GM21447 (cell line): ENCODE measurements around the gene GRIN2A.

Source experiments
- ATAC-seq: cut with Tn5 transposase; IDR thresholded peaks from one replicate; pipeline ENCODE4 v1.9.1; 2021; ENCODE audit not compliant: unreplicated experiment

Gene GRIN2A

GRCh38 chr16:10037751-10038150, 144.5 kb downstream of the GRIN2A start:
- ATAC-seq: no peak

DNA sequence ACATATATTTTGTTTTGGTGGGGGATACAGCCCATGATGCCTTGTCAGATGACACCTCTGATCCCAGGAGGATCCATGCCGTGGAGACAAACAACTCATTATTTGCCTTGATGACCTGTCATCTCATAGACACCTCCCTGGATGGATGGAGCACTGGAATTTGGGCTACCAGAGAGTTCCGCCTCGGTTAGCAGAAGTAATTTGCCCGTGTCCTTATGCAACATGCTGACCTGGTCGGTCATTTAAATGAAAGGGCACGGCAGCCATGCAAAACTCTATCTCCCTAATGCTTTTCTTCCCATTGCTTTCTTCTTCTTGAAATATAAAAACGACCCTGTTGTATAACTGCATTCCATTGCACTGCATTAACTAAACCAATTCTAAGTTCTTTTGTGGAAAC, 145.3 kb downstream of the GRIN2A start:
- no peak for ATAC-seq

- no peak for ATAC-seq
Observed at GRCh38 chr16:10033556-10033955, 148.7 kb downstream of the GRIN2A start.

DNA sequence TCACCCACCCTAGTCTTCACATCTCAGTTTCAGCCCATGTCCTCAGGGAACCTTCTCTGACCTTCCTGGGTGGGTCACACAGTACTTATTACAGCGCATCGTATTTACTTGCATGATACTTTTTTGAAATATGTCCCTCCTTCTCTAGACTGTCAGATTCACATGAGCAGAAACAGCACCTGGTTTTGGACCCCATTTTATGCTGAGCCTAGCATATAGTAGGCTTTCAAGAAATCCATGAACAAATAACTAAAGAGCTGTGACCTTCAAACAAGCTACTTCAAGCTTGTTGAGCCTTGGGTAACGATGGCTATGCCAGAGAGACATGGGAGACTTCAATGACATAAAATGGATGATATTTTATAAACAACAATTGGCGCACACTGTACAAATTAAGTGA, 150.3 kb downstream of the GRIN2A start:
- no peak for ATAC-seq

GRCh38 chr16:10031473-10031872, 150.8 kb downstream of the GRIN2A start:
- ATAC-seq: no peak

GRCh38 chr16:10028644-10029043, 153.6 kb downstream of the GRIN2A start:
- ATAC-seq: no peak

- no peak for ATAC-seq
Observed at GRCh38 chr16:10027553-10027952, 154.7 kb downstream of the GRIN2A start.

DNA sequence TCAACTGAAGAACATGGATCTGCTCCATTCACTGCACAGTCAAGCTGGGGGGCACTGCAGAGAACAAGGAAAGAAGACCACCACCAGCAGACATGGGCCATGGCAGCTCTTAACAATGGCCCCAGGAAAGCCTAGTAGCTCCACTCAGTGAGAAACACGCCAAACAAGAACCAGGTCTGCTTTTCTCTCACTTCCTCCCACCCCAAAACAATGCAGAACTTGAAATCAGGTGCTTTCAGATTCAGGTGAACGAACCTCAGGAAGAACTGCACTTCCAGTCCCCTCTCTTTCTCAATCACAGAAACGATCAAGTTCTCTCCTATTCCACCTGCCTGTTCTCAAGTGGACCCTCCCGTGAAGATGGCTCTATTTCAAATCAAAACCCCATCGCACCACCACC, 155.6 kb downstream of the GRIN2A start:
- ATAC-seq: no peak

DNA sequence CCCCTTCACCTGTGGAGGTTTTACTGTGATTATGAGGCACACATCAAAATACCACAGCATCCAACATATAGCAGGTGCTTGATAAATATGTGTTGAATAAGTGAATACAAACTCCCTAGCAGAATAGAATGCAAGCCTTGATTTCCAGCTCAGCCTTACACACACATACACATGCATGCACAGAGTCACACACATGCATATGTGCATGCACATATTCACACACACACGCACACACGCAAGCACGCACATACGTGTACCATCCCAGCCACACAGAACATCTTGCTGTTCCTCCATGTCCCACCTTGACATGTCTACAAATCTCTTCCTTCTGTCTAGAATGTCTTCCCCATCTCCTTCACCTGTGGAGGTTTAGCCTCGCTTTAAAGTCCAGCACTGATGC, 160.1 kb downstream of the GRIN2A start:
- no peak for ATAC-seq

DNA sequence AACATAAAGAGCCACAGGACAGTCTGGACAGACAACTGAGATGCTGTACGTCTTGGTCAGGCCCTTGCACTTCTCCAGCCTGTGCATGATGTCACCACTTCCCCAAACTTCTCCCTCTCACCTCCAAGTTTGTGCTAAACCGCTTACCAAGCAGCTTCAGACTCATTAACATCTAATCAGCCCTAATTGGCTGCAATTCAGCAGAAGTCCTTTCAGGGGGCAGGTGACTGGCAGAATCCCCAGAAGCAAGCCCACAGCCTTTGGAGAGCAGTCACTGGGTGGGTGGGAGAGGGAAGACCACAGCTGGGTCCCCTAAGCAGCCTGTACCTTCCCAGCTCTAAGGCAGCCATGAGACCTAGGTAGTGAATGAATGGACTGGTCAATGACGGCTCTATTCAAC, 161.4 kb downstream of the GRIN2A start:
- no peak for ATAC-seq

DNA sequence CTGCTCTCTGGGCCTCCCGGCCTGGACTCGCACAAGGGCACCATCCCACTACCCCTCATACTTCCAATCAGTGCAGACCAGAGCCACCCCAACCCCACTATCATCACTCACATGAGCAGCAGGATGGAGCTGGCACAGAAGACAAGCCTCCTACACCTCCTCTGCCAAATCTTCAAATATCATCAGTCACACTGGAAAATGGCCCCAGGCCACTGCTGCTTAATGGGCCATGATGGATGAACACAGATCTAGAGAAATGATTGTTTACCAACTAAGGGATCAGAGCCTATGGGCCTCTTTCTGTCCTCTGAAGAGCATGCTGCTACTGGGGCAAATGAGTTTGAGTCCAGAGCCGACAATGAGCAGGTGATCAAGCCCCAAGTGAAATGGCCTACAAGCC, 165.5 kb downstream of the GRIN2A start:
- ATAC-seq: no peak

DNA sequence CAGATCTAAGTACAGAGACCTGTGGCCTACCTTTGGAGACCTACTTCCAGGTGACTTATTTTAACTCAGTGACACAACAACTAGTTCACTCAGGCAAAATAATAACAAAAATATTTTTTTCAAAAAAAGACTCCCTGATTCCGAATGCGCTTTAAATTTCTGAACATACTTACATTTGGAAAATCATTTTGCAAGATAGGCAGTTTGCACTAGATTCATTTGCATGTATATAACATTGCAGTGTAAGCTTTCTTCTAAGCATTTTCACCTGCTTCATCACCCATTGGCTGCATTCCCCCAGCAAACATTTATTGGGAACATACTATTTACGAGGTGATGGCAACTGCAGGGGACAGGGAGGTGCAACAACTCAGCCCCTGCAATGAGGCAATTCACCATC, 166.8 kb downstream of the GRIN2A start:
- no peak for ATAC-seq

- ATAC-seq: no peak
Observed at GRCh38 chr16:10013774-10014173, 168.5 kb downstream of the GRIN2A start.

DNA sequence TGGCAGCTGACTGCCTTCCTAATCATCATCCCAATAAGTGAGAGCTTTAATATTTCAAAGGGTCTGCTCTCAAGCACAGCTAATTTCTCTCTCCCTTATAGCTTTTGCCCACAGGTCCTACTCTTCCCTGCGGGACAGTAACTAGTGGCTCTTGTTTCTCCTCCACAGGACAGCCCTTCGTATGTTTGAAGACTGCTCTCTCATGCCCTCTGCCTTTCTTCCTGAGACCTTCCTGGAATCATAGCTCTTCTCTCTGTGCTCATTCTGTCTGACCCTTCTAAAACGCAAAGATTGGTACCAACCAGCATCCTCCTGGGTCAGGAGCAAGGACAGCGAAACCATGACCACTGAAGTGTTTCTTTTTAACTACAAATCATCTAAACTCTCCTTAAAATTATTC, 168.9 kb downstream of the GRIN2A start:
- no peak for ATAC-seq

GRCh38 chr16:10009684-10010083, 172.5 kb downstream of the GRIN2A start:
- no peak for ATAC-seq

- no peak for ATAC-seq
Observed at GRCh38 chr16:10003486-10003885, 178.7 kb downstream of the GRIN2A start.

- no peak for ATAC-seq
Observed at GRCh38 chr16:10001258-10001775, 180.9 kb downstream of the GRIN2A start.

GRCh38 chr16:9996221-9996620, 186.0 kb downstream of the GRIN2A start:
- no peak for ATAC-seq

DNA sequence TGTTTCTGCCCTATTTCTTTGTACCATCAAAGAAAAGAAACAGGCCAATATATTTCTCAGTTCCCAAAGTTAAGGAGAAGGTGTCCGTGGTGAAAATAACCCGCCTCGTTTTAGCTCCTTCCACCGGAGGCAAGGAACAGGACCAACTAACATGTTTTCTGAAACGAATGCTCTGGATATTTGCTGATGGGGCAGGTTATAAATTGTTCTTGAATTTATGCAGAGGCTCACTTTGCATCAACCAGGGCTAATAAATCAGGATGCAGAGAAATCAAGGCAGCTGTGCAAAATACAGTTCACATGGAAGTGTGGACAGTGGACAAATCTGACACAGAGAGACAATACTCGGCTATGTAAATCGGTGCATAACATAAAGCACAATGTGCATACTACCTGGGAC, 189.8 kb downstream of the GRIN2A start:
- ATAC-seq: no peak

- no peak for ATAC-seq
Observed at GRCh38 chr16:9980981-9981380, 201.2 kb downstream of the GRIN2A start.

DNA sequence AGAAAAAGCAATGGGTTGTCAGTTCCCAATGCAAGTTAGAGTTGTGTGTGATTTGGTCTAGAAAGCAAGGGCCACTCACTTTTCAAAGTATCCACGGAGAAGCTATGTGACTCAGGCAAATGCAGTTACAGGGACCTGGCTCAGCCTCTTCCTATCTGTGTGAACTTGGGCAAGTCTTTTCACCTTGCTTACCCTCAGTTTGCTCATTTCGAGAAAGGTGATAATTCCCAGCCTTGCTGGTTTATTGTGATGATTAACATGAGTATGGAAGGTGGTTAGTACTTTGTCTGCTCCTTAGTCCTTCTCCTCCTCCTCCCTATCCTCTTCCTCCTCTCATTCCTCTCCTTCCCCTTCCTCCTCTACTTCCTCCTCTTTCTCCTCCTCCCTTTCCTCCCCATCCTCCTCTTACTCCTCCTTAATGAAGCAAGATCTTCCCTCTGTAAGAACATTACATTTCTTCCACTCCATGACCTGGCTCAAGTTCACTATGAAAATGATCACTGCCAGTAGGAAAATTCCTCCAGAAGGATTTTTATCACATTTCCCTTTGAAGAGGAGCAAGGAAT, 204.0 kb downstream of the GRIN2A start:
- no peak for ATAC-seq

DNA sequence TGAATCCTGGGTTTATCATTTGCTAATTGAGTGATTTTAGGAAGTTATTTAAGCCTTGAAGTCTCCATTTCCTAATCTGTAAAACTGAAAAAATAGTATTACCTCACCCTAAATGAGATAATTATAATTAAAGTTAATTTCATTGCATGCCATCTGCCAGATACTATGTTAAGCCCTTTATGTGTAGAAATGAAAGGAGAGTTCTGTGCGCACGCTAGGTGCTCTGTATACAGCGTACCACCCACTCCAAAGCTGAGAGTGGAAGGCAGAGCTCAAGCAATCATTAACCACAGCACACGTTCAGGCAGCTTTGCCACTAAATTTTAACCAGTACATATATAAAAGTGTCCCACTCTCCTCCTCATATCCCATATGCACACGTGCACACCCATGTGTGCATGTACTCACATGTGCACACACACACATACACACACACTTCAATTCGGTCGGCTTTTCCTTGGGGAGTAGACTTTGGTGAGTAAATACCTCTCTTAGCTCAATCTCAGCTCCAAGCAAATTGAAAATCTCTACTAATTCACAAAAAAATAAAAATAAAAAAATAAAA, 204.8 kb downstream of the GRIN2A start:
- ATAC-seq: no peak

DNA sequence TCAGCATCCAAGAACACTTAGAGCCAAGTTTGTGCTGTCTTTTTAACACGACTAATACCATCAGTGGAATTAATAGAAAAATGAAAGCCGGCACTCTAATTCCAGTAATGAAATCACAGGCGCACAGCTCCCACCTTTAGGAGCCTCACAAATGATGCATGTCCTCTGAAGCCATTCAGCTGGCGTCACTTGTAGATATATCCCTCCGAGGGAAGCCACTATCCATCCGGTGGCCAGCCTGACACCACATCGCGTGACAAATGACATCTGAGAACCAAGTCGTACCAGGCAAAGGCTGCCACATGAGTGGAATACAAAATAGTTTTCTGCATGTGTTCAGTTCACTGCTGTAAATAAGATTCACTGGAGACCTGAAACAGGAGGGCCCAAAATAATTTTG, 205.6 kb downstream of the GRIN2A start:
- no peak for ATAC-seq
